ENCODE data around the gene NACC2.

Gene NACC2

DNA sequence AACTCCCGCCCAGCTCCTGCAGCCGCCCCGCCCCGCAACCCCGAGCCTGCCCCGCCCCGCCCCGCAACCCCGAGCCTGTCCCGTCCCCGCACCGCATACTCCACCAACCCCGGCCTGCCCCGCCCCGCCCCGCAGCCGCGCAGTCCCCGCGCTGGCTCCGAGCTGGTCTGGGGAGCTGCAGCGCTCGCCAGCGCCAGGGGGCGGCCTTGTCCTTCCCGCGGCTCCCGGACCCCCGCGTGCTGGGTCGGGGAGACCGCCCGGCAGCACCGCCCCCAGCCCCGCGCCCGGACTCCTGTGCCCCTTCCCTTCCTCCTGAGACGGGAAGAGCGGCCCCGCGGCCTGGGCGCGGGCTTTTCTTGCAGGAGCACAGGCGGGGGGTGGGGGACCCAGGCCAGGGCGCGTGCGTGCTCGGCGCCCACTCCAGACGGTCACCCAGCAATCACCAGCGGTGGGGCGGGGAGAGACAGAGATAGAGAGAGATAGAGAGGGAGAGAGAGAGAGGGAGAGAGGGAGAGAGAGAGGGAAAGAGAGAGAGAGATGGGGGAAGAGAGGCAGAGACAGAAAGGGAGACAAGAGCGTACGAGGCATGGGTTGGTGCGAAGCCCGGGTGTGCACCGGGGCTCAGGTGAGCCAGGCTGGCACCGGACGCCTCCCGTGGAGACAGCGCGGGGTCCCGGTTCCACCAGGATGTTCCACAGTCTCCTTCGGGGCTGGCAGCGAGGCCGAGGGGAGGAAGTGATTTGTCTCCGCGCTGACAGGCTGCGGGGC, 38.3 kb upstream of the NACC2 start:
- peak overlapping the region; percentile 4 to 35 for H3K4me3 ChIP-seq
- DNase-seq: no peak
- H3K36me3 ChIP-seq: no peaks in the 10 kb centered on the region
- no peaks in the 10 kb centered on the region for H3K9me3 ChIP-seq
- H3K4me1 ChIP-seq: peaks cover 0 to 24% (median 14%) of the 10 kb centered on the region in 4 donors
- intact Hi-C loops (cut with DNase I; ENCODE audit: low total_unique reads): no loop called here
- TF ChIP-seq, protein P1, sequence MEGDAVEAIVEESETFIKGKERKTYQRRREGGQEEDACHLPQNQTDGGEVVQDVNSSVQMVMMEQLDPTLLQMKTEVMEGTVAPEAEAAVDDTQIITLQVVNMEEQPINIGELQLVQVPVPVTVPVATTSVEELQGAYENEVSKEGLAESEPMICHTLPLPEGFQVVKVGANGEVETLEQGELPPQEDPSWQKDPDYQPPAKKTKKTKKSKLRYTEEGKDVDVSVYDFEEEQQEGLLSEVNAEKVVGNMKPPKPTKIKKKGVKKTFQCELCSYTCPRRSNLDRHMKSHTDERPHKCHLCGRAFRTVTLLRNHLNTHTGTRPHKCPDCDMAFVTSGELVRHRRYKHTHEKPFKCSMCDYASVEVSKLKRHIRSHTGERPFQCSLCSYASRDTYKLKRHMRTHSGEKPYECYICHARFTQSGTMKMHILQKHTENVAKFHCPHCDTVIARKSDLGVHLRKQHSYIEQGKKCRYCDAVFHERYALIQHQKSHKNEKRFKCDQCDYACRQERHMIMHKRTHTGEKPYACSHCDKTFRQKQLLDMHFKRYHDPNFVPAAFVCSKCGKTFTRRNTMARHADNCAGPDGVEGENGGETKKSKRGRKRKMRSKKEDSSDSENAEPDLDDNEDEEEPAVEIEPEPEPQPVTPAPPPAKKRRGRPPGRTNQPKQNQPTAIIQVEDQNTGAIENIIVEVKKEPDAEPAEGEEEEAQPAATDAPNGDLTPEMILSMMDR (IDR thresholded peaks at IDR 0.05): peak; percentile 11 to 26
- H3K27me3 ChIP-seq: peaks cover 0 to 94% of the 10 kb centered on the region in 2 donors
- H3K27ac ChIP-seq: no peak overlapping the region

DNA sequence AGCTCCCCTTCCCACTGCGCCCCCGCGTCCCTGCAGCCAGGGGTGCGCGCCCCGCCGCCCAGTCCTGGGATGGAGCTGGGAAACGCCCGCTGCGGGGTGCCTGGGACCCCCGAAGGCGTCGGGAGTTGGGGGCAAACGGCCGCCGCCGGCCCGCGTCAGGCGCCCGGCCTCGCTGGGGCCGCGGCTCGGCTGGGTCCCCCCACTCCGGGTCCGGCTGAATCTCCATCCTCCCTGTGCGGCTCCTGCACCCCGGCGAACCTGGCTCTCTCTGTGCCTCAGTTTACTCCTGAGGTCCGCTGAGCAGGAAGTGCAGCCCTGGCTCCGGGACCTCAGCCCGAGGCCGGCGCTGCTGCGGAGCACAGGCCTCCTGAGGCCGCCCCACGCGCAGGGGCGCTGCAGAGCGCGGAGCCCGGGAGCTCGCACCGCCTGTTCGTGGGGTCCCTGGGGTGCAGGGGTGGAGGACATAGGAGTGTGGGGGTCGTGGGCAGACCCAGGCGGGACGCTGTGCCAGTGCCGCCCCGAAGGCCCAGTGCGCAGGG, 37.5 kb upstream of the NACC2 start:
- H3K36me3 ChIP-seq: no peaks in the 10 kb centered on the region
- H3K27ac ChIP-seq: no peak overlapping the region
- H3K4me1 ChIP-seq: peaks cover 0 to 24% (median 14%) of the 10 kb centered on the region in 4 donors
- intact Hi-C loops (cut with DNase I; ENCODE audit: low total_unique reads): no loop called here
- H3K9me3 ChIP-seq: no peaks in the 10 kb centered on the region
- TF ChIP-seq, protein P1 (IDR thresholded peaks at IDR 0.05): no peak
- H3K4me3 ChIP-seq: peak overlapping the region in 1 of 2 donors; percentile 35
- peaks cover 0 to 94% of the 10 kb centered on the region in 2 donors for H3K27me3 ChIP-seq
- DNase-seq: no peak

DNA sequence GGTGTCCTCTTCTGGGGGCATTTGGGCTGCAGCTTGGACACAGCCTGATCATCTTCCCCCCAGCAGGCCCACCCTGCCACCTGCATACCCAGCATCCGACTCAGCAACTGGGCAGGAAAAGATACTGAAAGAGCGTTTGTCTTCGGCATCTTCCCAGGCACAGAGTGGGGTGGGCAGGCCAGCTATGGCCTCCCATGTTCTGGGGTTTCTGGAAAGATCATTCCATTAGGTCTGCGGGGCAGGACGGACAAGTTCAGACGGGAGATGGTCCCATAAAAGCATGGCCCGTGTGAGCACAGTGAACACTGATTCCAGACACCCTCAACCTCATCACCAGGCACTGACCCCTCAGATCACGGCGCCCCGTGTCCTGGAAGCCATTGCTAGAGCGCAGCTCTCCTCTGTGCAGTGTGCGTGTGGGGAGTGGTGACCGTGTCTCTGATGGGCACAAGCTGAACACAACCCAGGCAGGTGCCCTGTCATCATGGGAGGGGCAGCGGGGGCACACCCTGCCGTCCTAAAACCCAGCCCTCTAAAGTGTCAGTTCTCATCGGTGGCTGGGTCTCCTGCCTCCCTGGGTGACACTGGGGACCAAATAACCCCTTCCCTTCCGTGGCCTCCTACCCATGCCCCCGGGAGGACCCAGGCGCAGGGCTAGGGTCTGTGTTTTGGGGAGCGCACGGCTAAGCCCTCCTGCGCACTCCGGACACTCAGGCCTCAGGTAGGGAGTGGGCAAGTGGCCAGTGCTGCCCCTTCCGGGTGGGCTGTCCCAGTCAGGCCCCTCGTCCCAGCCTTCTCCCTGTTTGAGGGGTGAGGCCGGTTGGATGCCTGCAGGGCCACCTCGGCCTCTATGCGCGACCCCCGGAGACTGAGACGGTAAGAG, 36.8 kb upstream of the NACC2 start:
- Histone ChIP-seq H3K4me3 (no peak overlapping the region), H3K4me1 (peaks cover 0 to 20% (median 14%) of the 10 kb centered on the region in 4 donors), H3K36me3 (no peaks in the 10 kb centered on the region), H3K27me3 (peaks cover 0 to 92% of the 10 kb centered on the region in 2 donors), H3K27ac (no peak overlapping the region), H3K9me3 (no peaks in the 10 kb centered on the region)
- no peak for DNase-seq
- TF ChIP-seq, protein P1 (IDR thresholded peaks at IDR 0.05): no peak
- intact Hi-C loops (cut with DNase I; ENCODE audit: low total_unique reads): no loop called here

DNA sequence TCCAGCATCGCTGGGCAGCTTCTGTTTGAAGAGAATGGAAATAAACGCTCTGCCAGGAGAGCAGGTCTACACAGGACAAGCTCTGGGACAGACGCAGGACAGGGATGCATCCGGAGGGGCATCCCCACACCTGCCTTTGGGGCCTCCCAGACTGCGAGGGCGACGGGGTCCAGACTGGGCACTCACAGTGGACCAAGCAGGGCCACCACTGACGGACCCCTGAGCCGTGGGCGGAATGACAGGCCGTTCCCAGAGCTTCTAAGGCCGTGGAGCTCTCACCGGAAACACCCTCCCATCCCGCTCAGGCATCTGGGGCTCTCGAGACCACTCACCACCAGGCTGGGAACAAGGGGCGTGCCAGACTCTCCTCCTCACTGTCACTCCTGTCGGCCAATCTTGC, 34.1 kb upstream of the NACC2 start:
- Histone ChIP-seq H3K4me1 (peaks cover 0 to 18% (median 14%) of the 10 kb centered on the region in 4 donors), H3K36me3 (no peaks in the 10 kb centered on the region), H3K4me3 (no peak overlapping the region), H3K9me3 (no peaks in the 10 kb centered on the region), H3K27ac (no peak overlapping the region), H3K27me3 (peaks cover 0 to 84% of the 10 kb centered on the region in 2 donors)
- TF ChIP-seq, protein P1 (IDR thresholded peaks at IDR 0.05): no peak
- intact Hi-C loops (cut with DNase I; ENCODE audit: low total_unique reads): no loop called here
- no peak for DNase-seq

DNA sequence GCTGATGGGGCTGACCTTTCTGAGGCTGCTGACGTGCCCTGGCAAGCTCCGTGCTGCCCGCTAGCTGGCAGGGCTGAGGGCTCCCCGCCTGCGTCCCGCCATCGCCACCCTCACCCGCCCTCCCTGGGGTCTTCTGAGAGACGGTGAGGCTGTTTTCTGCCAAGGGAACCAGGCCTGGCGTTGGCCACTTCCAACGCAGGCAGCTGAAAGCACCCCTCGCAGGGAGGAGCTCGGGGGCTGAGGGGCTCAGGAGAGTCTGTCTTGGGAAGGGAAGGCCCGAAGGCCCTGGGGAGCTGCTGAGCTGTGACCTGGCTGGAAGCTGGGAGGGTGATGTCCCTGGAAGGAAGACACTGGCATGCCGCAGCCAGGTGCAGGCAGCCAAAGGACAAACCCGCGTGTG, 33.3 kb upstream of the NACC2 start:
- no peaks in the 10 kb centered on the region for H3K36me3 ChIP-seq
- H3K4me3 ChIP-seq: no peak overlapping the region
- intact Hi-C loops (cut with DNase I; ENCODE audit: low total_unique reads): no loop called here
- H3K27me3 ChIP-seq: peaks cover 0 to 78% of the 10 kb centered on the region in 2 donors
- peaks cover 0 to 11% (median 9%) of the 10 kb centered on the region in 4 donors for H3K4me1 ChIP-seq
- TF ChIP-seq, protein P1 (IDR thresholded peaks at IDR 0.05): no peak
- no peak for DNase-seq
- no peaks in the 10 kb centered on the region for H3K9me3 ChIP-seq
- no peak overlapping the region for H3K27ac ChIP-seq

Measured in tibial artery (tissue), 4 donors.